Calu3 (cell line): ENCODE results near the gene SYAP1. TPM values are rescaled to one million over a fixed set of nuclear protein-coding genes. Genes with fewer than 3 reads are reported as not detected.

Experiments
- BruUV-seq: library from RNA; stranded (reverse); fragments of 400-500 nt; replicated peaks from 2 replicates; lab custom pipeline; 2021; lab: Mats Ljungman, UMichigan
- CTCF ChIA-PET: fragments of 300-600 bp; sonication (Branson Sonifier 250); formaldehyde crosslinking; loops from one replicate; lab custom pipeline; 2022; ENCODE audit warnings: antibody characterized with exemption; lab: Charles Lee
- DNase-seq: peaks from one replicate; pipeline ENCODE4 v3.0.0; 2022
- H3K27ac Mint-ChIP-seq: one replicate; pipeline ENCODE4 v1.8.0; 2022; ENCODE audit warnings: mixed read lengths; ENCODE audit not compliant: unreplicated experiment
- H3K27me3 Mint-ChIP-seq: one replicate; pipeline ENCODE4 v1.8.0; 2022; ENCODE audit warnings: mixed read lengths; ENCODE audit not compliant: unreplicated experiment
- H3K36me3 Mint-ChIP-seq: one replicate; pipeline ENCODE4 v1.8.0; 2022; ENCODE audit warnings: mild to moderate bottlenecking, moderate library complexity, mixed read lengths; ENCODE audit not compliant: insufficient read depth, unreplicated experiment
- H3K4me1 Mint-ChIP-seq: one replicate; pipeline ENCODE4 v1.8.0; 2022; ENCODE audit warnings: mild to moderate bottlenecking, low read depth, mixed read lengths; ENCODE audit not compliant: unreplicated experiment
- H3K4me3 Mint-ChIP-seq: one replicate; pipeline ENCODE4 v1.8.0; 2022; ENCODE audit warnings: mild to moderate bottlenecking, low read depth, moderate library complexity, mixed read lengths; ENCODE audit not compliant: unreplicated experiment
- H3K9me3 Mint-ChIP-seq: one replicate; pipeline ENCODE4 v1.8.0; 2022; ENCODE audit warnings: low read depth, mixed read lengths; ENCODE audit not compliant: unreplicated experiment
- intact Hi-C: fragments of 100-400 bp; cut with micrococcal nuclease; formaldehyde crosslinking; loops from one replicate; pipeline ENCODE4 v1.10.0; 2022; ENCODE audit not compliant: unreplicated experiment
- total RNA-seq: library from RNA; stranded (reverse); gene quantifications from 2 replicates; pipeline ENCODE4 v1.2.3, GENCODE V29; 2022
- TF ChIP-seq, protein P1 (sequence below): fragments of 200-600 bp; IDR thresholded peaks from one replicate; pipeline ENCODE4 v1.8.0; 2022; ENCODE audit warnings: antibody characterized with exemption; ENCODE audit not compliant: unreplicated experiment

SYAP1 gene
- total RNA-seq, 1 experiment from 2014 or later: 40.7 TPM

DNA sequence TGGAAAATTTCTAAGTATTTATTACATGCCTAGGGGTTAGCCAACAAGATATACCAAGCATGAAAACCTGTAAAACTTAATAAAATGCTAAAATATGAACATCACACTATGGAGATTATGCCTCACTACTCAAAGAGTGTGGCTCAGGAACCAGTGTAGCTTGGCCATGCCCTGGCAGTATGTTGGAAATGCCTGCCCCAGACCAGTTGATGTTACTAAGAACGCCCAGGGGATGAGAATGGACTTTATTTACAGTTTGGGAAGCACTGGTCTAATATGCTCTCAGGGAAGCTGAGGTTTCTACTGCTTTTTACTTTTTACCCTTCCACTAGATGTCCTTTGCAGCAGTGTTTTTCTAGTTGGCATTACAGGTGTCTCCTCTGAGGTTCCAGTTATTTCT, 43.2 kb downstream of the SYAP1 start:
- H3K27me3 Mint-ChIP-seq: no peaks in the 10 kb centered on the region
- CTCF ChIA-PET: no interaction called here
- H3K36me3 Mint-ChIP-seq: no peaks in the 10 kb centered on the region
- TF ChIP-seq, protein P1, sequence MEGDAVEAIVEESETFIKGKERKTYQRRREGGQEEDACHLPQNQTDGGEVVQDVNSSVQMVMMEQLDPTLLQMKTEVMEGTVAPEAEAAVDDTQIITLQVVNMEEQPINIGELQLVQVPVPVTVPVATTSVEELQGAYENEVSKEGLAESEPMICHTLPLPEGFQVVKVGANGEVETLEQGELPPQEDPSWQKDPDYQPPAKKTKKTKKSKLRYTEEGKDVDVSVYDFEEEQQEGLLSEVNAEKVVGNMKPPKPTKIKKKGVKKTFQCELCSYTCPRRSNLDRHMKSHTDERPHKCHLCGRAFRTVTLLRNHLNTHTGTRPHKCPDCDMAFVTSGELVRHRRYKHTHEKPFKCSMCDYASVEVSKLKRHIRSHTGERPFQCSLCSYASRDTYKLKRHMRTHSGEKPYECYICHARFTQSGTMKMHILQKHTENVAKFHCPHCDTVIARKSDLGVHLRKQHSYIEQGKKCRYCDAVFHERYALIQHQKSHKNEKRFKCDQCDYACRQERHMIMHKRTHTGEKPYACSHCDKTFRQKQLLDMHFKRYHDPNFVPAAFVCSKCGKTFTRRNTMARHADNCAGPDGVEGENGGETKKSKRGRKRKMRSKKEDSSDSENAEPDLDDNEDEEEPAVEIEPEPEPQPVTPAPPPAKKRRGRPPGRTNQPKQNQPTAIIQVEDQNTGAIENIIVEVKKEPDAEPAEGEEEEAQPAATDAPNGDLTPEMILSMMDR: no peak
- no peak overlapping the region for H3K27ac Mint-ChIP-seq
- no peak overlapping the region for H3K4me3 Mint-ChIP-seq
- no peaks in the 10 kb centered on the region for H3K9me3 Mint-ChIP-seq
- no peak for DNase-seq
- intact Hi-C loops: no loop called here
- no peaks in the 10 kb centered on the region for H3K4me1 Mint-ChIP-seq
- no TSS peak for BruUV-seq

DNA sequence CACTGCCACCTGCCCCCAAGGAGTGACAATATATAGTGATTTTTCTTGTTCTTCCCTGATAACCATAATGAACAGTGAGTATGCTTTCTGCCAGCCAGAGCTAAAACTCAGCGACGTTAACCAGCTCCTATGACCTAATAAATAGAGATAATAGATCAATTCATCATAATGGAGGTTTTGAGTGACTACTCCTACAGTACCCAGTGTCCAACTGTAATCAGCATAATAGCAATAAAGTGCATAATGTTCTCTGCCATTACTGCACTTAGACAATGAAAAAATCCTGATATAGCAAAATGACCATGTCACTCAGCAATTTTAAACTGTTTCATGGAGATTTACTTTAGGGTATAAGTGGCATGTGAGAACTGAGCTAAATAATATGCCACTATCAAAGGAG, 46.2 kb downstream of the SYAP1 start:
- BruUV-seq: no TSS peak
- Mint-ChIP-seq H3K4me1 (no peaks in the 10 kb centered on the region), H3K4me3 (no peak overlapping the region), H3K27me3 (no peaks in the 10 kb centered on the region), H3K36me3 (peaks cover under 1% of the 10 kb centered on the region), H3K9me3 (no peaks in the 10 kb centered on the region), H3K27ac (no peak overlapping the region)
- TF ChIP-seq, protein P1: no peak
- intact Hi-C loops: no loop called here
- CTCF ChIA-PET: no interaction called here
- no peak for DNase-seq

DNA sequence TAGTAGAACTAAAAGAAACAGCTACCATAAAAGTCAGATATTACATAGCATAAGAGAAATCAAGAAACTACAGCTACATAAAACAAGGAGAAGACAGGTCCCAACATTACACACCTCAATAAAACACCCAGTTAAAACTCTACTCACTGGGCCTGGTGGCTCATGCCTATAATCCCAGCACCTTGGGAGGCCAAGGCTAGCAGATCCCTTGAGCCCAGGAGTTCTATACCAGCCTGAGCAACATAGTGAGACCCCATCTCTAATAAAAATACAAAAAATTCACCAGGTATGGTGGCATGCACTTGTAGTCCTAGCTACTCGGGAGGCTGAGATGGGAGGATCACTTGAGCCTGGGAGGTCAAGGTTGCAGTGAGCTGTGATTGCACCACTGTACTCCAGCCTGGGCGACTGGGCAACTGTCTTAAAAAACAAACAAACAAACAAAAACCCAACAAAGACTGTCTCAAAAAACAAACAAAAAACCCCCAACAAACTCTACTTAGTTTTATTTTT, 51.6 kb downstream of the SYAP1 start:
- no TSS peak for BruUV-seq
- Mint-ChIP-seq H3K4me1 (no peaks in the 10 kb centered on the region), H3K27ac (peak overlapping the region; percentile 96), H3K36me3 (peaks cover 14% of the 10 kb centered on the region), H3K4me3 (no peak overlapping the region), H3K27me3 (no peaks in the 10 kb centered on the region), H3K9me3 (no peaks in the 10 kb centered on the region)
- no peak for DNase-seq
- intact Hi-C loops: loop anchor here (10.0 kb wide), 1 partner anchor 46 kb away; no protein-coding TSS in a partner anchor
- CTCF ChIA-PET: no interaction called here
- TF ChIP-seq, protein P1: no peak

DNA sequence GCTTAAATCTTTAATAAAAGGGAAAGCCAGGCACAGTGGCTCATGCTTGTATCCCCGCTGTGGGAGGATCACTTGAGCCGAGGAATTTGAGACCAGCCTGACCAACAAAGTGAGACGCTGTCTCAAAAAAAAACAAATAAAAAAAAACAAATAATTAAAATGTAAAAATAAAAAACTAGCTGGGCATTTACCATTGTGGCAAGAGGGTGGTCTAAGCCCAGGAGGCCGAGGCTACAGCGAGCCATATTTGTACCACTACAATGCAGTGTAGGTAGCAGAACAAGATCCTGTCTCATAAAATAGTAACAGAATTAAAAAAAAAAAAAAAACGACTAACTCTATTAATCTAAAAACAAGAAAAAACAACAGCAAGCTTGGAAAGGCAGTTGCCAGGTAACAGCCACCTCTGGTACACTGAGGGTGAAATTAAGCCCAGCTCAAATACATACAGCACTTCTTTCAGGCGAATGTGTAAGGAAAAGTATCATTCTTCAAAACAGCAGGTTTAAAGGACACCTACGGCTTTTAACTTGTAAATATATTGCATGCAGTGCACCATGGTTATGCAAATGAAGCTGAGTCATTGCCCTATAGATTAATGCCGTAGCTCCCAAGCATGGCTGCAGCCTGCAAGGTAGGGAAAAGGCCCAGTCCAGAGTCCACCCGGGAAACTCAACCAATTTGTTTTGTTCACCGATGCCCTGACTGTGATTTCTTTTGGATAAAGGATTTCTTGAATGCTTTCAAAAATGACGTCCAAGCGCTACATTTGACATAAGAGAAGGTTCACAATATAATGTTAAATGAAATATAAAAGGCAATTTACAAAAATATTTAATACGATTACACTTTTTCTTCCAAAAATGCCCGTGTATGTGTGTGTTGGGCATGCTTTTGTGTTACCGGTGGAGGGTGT, 52.3 kb downstream of the SYAP1 start:
- H3K9me3 Mint-ChIP-seq: no peaks in the 10 kb centered on the region
- BruUV-seq: TSS peak; percentile 100
- H3K27me3 Mint-ChIP-seq: no peaks in the 10 kb centered on the region
- CTCF ChIA-PET: interaction anchor here (0.6 to 0.7 kb wide), 3 partner anchors 11 to 52 kb away, joined by 3 read pairs; partner anchors contain the start of gene SYAP1
- TF ChIP-seq, protein P1: no peak
- H3K27ac Mint-ChIP-seq: peak overlapping the region; percentile 96
- H3K36me3 Mint-ChIP-seq: peaks cover 14% of the 10 kb centered on the region
- DNase-seq: peak; percentile 50
- intact Hi-C loops: loop anchor here (10.0 kb wide), 1 partner anchor 47 kb away; no protein-coding TSS in a partner anchor
- no peaks in the 10 kb centered on the region for H3K4me1 Mint-ChIP-seq
- H3K4me3 Mint-ChIP-seq: no peak overlapping the region
